Colonic mucosa (tissue), 4 donors: ENCODE results near the gene ATP4A. TPM values are rescaled to one million over a fixed set of nuclear protein-coding genes. Genes with fewer than 3 reads are reported as not detected.
"Not testable (repeated sequence)": the region's sequence is repeated elsewhere in the genome, so short reads cannot be mapped to it uniquely, and the experiment has no call there.

Experiments
- DNase-seq: peaks from one replicate; pipeline ENCODE4 v3.0.0-alpha.2; 2020
- H3K27ac ChIP-seq: fragments of 200-600 bp; one replicate; pipeline ENCODE4 v1.8.0; 2021
- H3K27me3 ChIP-seq: fragments of 200-600 bp; one replicate; pipeline ENCODE4 v1.8.0; 2021
- H3K36me3 ChIP-seq: fragments of 200-600 bp; one replicate; pipeline ENCODE4 v1.8.0; 2021
- H3K4me1 ChIP-seq: fragments of 200-600 bp; one replicate; pipeline ENCODE4 v1.8.0; 2021; ENCODE audit warnings: mild to moderate bottlenecking
- H3K4me3 ChIP-seq: fragments of 200-600 bp; one replicate; pipeline ENCODE4 v1.8.0; 2021
- H3K9ac ChIP-seq, 2 donors: one replicate each; pipeline ENCODE4 v1.7.0; 2013; ENCODE audit warnings: control low read depth in 2 of 2, low read depth in 2 of 2, low read length in 2 of 2
- H3K9me3 ChIP-seq: fragments of 200-600 bp; one replicate; pipeline ENCODE4 v1.8.0; 2021
- CTCF ChIP-seq: fragments of 200-600 bp; IDR thresholded peaks from one replicate; pipeline ENCODE4 v1.8.0; 2022; ENCODE audit warnings: antibody characterized with exemption, mild to moderate bottlenecking
- intact Hi-C: fragments of 100-400 bp; cut with DNase I; formaldehyde crosslinking; loops from one replicate; pipeline ENCODE4 v1.14.1; 2022
- total RNA-seq, 2 donors: library from RNA; stranded (reverse); fragmentation: NEBNext Ultra II Directional in 1 of 2; extraction: Animal tissue kit (Norgen Biotek cat#: 25700) in 1 of 2; gene quantifications; one replicate each; pipeline ENCODE4 v1.2.1, GENCODE V29; 2021
- donor health status: healthy.
- donor health status: DM: no; HTN: no; CAD: no.
- donor health status: DM: no; HTN: no; CAD: no.

ATP4A gene
- total RNA-seq, 2 donors from 2014 or later: not detected

DNA sequence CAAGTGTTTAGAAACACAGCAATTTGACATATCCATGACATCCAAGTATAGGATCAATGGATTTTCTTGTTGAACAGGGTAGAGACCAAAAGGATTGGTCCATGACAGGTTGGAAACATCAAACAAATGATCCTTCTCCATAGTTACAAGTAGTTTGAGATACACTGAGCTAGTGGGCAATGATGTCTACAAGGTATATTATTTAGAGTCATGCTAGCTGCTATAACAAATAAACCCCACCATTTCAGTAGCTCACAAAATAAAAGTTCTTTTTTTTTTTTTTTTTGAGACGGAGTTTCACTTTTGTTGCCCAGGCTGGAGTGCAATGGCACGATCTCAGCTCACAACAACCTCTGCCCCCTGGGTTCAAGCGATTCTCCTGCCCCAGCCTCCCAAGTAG is 44.2 kb upstream of the ATP4A start:
- Histone ChIP-seq H3K4me1 (no peaks in the 10 kb centered on the region), H3K36me3 (no peaks in the 10 kb centered on the region), H3K9ac (no peak overlapping the region), H3K27me3 (no peaks in the 10 kb centered on the region), H3K9me3 (no peaks in the 10 kb centered on the region), H3K27ac (no peak overlapping the region), H3K4me3 (no peak overlapping the region)
- DNase-seq: no peak
- intact Hi-C loops: no loop called here
- TF ChIP-seq CTCF: no peak

- DNase-seq, H3K36me3 ChIP-seq, intact Hi-C loops, H3K9ac ChIP-seq, H3K27me3 ChIP-seq, H3K27ac ChIP-seq, H3K9me3 ChIP-seq, H3K4me3 ChIP-seq, H3K4me1 ChIP-seq: not testable (repeated sequence)
Measured at GRCh38 chr19:35607170-35607569, 43.7 kb upstream of the ATP4A start.

- DNase-seq, H3K27me3 ChIP-seq, H3K9me3 ChIP-seq, H3K36me3 ChIP-seq, H3K4me1 ChIP-seq, H3K27ac ChIP-seq, intact Hi-C loops, H3K9ac ChIP-seq, H3K4me3 ChIP-seq: not testable (repeated sequence)
Measured at GRCh38 chr19:35604436-35604835, 41.0 kb upstream of the ATP4A start.

DNA sequence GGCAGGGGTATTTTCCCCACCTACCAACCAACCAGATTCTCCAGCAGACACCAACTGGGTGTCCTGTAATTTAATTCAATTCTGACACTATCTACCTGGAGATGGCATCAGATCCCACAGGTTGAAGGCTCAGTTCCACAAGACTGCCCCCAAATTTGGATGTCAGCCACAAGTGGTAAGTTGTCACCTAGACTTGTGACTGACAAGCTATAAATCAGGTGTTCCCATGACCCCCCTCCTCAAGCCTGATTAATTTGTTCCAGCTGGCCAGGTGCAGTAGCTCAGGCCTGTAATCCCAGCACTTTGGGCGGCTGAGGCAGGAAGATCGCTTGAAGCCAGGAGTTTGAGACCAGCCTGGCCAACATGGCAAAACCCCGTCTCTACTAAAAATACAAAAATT is 38.5 kb upstream of the ATP4A start:
- no peak for TF ChIP-seq CTCF
- H3K9me3 ChIP-seq: no peaks in the 10 kb centered on the region
- H3K4me1 ChIP-seq: no peaks in the 10 kb centered on the region
- no peak overlapping the region for H3K9ac ChIP-seq
- H3K27me3 ChIP-seq: no peaks in the 10 kb centered on the region
- no peaks in the 10 kb centered on the region for H3K36me3 ChIP-seq
- H3K27ac ChIP-seq: no peak overlapping the region
- intact Hi-C loops: no loop called here
- DNase-seq: no peak
- no peak overlapping the region for H3K4me3 ChIP-seq

GRCh38 chr19:35596366-35596999 is 33.0 kb upstream of the ATP4A start:
- intact Hi-C loops: no loop called here
- no peak overlapping the region for H3K9ac ChIP-seq
- no peak overlapping the region for H3K27ac ChIP-seq
- no peaks in the 10 kb centered on the region for H3K4me1 ChIP-seq
- no peak for TF ChIP-seq CTCF
- H3K9me3 ChIP-seq: no peaks in the 10 kb centered on the region
- no peaks in the 10 kb centered on the region for H3K36me3 ChIP-seq
- H3K27me3 ChIP-seq: no peaks in the 10 kb centered on the region
- H3K4me3 ChIP-seq: no peak overlapping the region
- no peak for DNase-seq

DNA sequence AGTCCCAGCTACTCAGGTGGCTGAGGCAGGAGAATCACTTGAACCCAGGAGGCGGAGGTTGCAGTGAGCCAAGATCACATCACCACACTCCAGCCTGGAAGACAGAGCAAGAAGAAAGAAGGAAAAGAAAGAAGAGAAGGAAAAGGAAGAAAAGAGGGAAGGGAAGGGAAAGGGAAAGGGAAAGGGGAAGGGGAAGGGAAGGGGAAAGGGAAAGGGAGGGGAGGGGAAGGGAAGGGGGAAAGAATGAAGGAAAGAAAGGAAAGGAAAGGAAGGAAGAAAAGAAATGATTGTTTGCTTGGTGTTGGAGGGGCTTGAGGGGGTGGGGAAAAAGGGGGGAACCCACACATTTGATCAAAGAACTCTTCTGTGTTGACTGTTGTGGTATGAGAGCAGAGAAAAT is 32.5 kb upstream of the ATP4A start:
- H3K9ac ChIP-seq: no peak overlapping the region
- no peaks in the 10 kb centered on the region for H3K4me1 ChIP-seq
- intact Hi-C loops: no loop called here
- no peak overlapping the region for H3K4me3 ChIP-seq
- H3K9me3 ChIP-seq: no peaks in the 10 kb centered on the region
- TF ChIP-seq CTCF: no peak
- DNase-seq: no peak
- no peak overlapping the region for H3K27ac ChIP-seq
- no peaks in the 10 kb centered on the region for H3K36me3 ChIP-seq
- no peaks in the 10 kb centered on the region for H3K27me3 ChIP-seq

- H3K27ac ChIP-seq, H3K9me3 ChIP-seq, DNase-seq, H3K4me1 ChIP-seq, H3K4me3 ChIP-seq, intact Hi-C loops, H3K9ac ChIP-seq, H3K36me3 ChIP-seq, H3K27me3 ChIP-seq: not testable (repeated sequence)
Measured at GRCh38 chr19:35595026-35595425, 31.6 kb upstream of the ATP4A start.
